Neural crest cell (in vitro differentiated cells): ENCODE data around the gene GABBR2. TPM values are rescaled to one million over a fixed set of nuclear protein-coding genes. Genes with fewer than 3 reads are reported as not detected.

Experiments
- DNase-seq: peaks from one replicate; pipeline ENCODE4 v3.0.0; 2021; ENCODE audit warnings: low read depth, mixed read lengths, low spot score
- H3K27ac Mint-ChIP-seq: one replicate; pipeline ENCODE4 v1.8.0; 2021; ENCODE audit warnings: mild to moderate bottlenecking, mixed read lengths; ENCODE audit not compliant: unreplicated experiment
- H3K27me3 Mint-ChIP-seq: 2 replicates; pipeline ENCODE4 v1.8.0; 2021; ENCODE audit warnings: low read depth, mild to moderate bottlenecking, mixed read lengths
- H3K36me3 Mint-ChIP-seq: 2 replicates; pipeline ENCODE4 v1.8.0; 2021; ENCODE audit warnings: low read depth, mild to moderate bottlenecking, mixed read lengths
- H3K4me1 Mint-ChIP-seq: 2 replicates; pipeline ENCODE4 v1.8.0; 2021; ENCODE audit warnings: mixed read lengths
- H3K4me3 Mint-ChIP-seq: one replicate; pipeline ENCODE4 v1.8.0; 2021; ENCODE audit warnings: mild to moderate bottlenecking, mixed read lengths
- H3K9me3 Mint-ChIP-seq: 2 replicates; pipeline ENCODE4 v1.8.0; 2021; ENCODE audit warnings: mixed read lengths
- total RNA-seq: library from RNA; stranded (reverse); gene quantifications from 2 replicates; pipeline ENCODE4 v1.2.1, GENCODE V29; 2021
- TF ChIP-seq, protein P1 (sequence below): fragments of 200-600 bp; sonication (generic); conservative IDR thresholded peaks from 2 replicates; pipeline ENCODE4 v1.5.0; 2021; ENCODE audit warnings: antibody characterized with exemption, mild to moderate bottlenecking

GABBR2 gene
- total RNA-seq, 1 donor from 2014 or later = 0.84 TPM

DNA sequence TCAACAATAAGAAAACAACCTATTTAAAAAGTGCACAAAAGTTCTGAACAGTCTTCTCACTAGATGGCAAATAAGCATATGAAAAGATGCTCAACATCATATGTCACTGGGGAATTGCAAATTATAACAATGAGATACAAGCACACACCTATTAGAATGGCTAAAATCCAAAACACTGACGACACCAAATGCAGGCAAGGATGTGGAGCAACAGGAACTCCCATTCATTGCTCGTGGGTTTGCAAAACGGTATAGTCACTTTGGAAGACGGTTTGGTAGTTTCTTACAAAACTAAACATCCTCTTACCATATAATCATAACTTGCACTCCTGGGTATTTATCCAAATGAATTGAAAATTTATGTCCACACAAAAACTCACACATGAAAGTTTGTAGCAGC is 352.4 kb downstream of the GABBR2 start:
- TF ChIP-seq, protein P1, sequence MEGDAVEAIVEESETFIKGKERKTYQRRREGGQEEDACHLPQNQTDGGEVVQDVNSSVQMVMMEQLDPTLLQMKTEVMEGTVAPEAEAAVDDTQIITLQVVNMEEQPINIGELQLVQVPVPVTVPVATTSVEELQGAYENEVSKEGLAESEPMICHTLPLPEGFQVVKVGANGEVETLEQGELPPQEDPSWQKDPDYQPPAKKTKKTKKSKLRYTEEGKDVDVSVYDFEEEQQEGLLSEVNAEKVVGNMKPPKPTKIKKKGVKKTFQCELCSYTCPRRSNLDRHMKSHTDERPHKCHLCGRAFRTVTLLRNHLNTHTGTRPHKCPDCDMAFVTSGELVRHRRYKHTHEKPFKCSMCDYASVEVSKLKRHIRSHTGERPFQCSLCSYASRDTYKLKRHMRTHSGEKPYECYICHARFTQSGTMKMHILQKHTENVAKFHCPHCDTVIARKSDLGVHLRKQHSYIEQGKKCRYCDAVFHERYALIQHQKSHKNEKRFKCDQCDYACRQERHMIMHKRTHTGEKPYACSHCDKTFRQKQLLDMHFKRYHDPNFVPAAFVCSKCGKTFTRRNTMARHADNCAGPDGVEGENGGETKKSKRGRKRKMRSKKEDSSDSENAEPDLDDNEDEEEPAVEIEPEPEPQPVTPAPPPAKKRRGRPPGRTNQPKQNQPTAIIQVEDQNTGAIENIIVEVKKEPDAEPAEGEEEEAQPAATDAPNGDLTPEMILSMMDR = no peak
- no peak for DNase-seq
- peaks cover 3% of the 10 kb centered on the region for H3K4me1 Mint-ChIP-seq
- H3K27ac Mint-ChIP-seq = no peak overlapping the region
- H3K9me3 Mint-ChIP-seq = peaks cover 16% of the 10 kb centered on the region
- peaks cover under 1% of the 10 kb centered on the region for H3K36me3 Mint-ChIP-seq
- H3K27me3 Mint-ChIP-seq = peaks cover 15% of the 10 kb centered on the region
- no peak overlapping the region for H3K4me3 Mint-ChIP-seq

DNA sequence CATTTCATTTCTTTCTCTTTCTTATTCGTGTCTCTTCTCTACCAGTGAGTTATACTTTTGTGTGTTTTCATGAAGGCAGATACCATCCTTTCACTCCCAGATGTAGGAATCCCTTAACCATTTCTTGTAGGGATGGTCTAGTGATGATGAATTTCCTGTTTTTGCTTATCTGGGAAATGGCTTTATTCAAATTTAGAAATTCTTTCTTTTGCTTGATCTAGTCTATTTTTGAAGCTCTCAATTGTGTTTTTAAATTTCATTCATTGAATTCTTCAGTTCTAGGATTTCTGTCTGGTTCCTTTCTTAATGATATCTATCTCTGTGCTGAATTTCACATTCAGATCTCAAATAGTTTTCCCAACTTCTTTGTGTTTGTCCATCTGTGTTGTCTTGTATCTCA is 357.4 kb downstream of the GABBR2 start:
- Mint-ChIP-seq H3K27me3 (peaks cover 51% of the 10 kb centered on the region), H3K4me3 (no peak overlapping the region), H3K4me1 (no peaks in the 10 kb centered on the region), H3K27ac (no peak overlapping the region), H3K9me3 (peaks cover 22% of the 10 kb centered on the region), H3K36me3 (peaks cover 4% of the 10 kb centered on the region)
- TF ChIP-seq, protein P1 = no peak
- DNase-seq = no peak

GRCh38 chr9:98347642-98348041 is 361.1 kb downstream of the GABBR2 start:
- Mint-ChIP-seq H3K4me1 (no peaks in the 10 kb centered on the region), H3K27me3 (peaks cover 72% of the 10 kb centered on the region), H3K4me3 (no peak overlapping the region), H3K36me3 (peaks cover 4% of the 10 kb centered on the region), H3K9me3 (peaks cover 12% of the 10 kb centered on the region), H3K27ac (no peak overlapping the region)
- DNase-seq = no peak
- TF ChIP-seq, protein P1 = no peak

DNA sequence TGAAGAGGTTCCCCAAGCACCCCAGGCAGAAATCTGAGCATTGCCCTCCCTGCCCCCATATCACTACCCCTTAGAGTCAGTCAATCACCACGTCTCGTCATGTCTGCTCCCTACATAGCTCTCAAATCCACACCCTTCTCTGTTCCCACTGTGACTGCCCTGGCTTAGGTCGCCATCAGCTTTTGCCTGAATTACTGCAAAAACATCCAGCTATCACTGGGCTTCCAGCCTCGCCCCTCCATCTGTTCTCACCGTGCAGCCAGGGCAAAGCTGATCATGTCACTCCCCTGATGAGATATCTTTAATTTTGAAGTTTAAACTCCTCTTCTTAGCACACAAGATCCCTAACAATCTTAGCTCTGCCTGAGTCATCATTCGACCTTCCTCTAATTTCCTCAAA is 363.7 kb downstream of the GABBR2 start:
- DNase-seq = no peak
- Mint-ChIP-seq H3K4me3 (no peak overlapping the region), H3K9me3 (no peaks in the 10 kb centered on the region), H3K27ac (no peak overlapping the region), H3K27me3 (peaks cover 63% of the 10 kb centered on the region), H3K4me1 (no peaks in the 10 kb centered on the region), H3K36me3 (no peaks in the 10 kb centered on the region)
- TF ChIP-seq, protein P1 = no peak

- no peaks in the 10 kb centered on the region for H3K4me1 Mint-ChIP-seq
- no peak overlapping the region for H3K27ac Mint-ChIP-seq
- H3K27me3 Mint-ChIP-seq = peaks cover 63% of the 10 kb centered on the region
- H3K4me3 Mint-ChIP-seq = no peak overlapping the region
- no peak for DNase-seq
- no peaks in the 10 kb centered on the region for H3K36me3 Mint-ChIP-seq
- TF ChIP-seq, protein P1 = no peak
- no peaks in the 10 kb centered on the region for H3K9me3 Mint-ChIP-seq
Measured at GRCh38 chr9:98344581-98344980, 364.2 kb downstream of the GABBR2 start.

GRCh38 chr9:98342820-98343210 is 365.9 kb downstream of the GABBR2 start:
- TF ChIP-seq, protein P1 = no peak
- no peaks in the 10 kb centered on the region for H3K9me3 Mint-ChIP-seq
- no peak overlapping the region for H3K27ac Mint-ChIP-seq
- peaks cover 62% of the 10 kb centered on the region for H3K27me3 Mint-ChIP-seq
- no peaks in the 10 kb centered on the region for H3K4me1 Mint-ChIP-seq
- DNase-seq = no peak
- no peaks in the 10 kb centered on the region for H3K36me3 Mint-ChIP-seq
- no peak overlapping the region for H3K4me3 Mint-ChIP-seq
